ENCODE measurements around the gene TCP11L1.
"Not testable (repeated sequence)": the region's sequence is repeated elsewhere in the genome, so short reads cannot be mapped to it uniquely, and the experiment has no call there.

TCP11L1 gene

GRCh38 chr11:33064866-33065265, 25.5 kb downstream of the TCP11L1 start:
- FAIRE-seq (no peak), DNase-seq (ENCODE audit: low spot score) (no peak)

- DNase-seq (ENCODE audit: low spot score) (peak; percentile 54), FAIRE-seq (peak; percentile 56)
These were observed 26.2 kb downstream of the TCP11L1 start for GRCh38 chr11:33065445-33066178.

- FAIRE-seq (no peak), DNase-seq (ENCODE audit: low spot score) (no peak)
These were observed 27.9 kb downstream of the TCP11L1 start for GRCh38 chr11:33067294-33067693.

- no peak for DNase-seq (ENCODE audit: low spot score)
- FAIRE-seq: no peak
These were observed 29.4 kb downstream of the TCP11L1 start for GRCh38 chr11:33068611-33069340.

GRCh38 chr11:33072465-33072864, 33.1 kb downstream of the TCP11L1 start:
- FAIRE-seq: no peak
- DNase-seq (ENCODE audit: low spot score): no peak

GRCh38 chr11:33083918-33084317, 44.5 kb downstream of the TCP11L1 start:
- no peak for FAIRE-seq
- DNase-seq (ENCODE audit: low spot score): no peak

GRCh38 chr11:33086017-33086416, 46.6 kb downstream of the TCP11L1 start:
- FAIRE-seq: no peak
- no peak for DNase-seq (ENCODE audit: low spot score)

GRCh38 chr11:33089776-33090175, 50.4 kb downstream of the TCP11L1 start:
- DNase-seq (ENCODE audit: low spot score) (no peak), FAIRE-seq (no peak)

- DNase-seq (ENCODE audit: low spot score) (no peak), FAIRE-seq (no peak)
These were observed 54.8 kb downstream of the TCP11L1 start for GRCh38 chr11:33094157-33094556.

GRCh38 chr11:33103836-33104235, 64.5 kb downstream of the TCP11L1 start:
- FAIRE-seq: no peak
- DNase-seq (ENCODE audit: low spot score): no peak

GRCh38 chr11:33109294-33109895, 70.0 kb downstream of the TCP11L1 start:
- DNase-seq (ENCODE audit: low spot score): no peak
- FAIRE-seq: no peak

- FAIRE-seq: no peak
These were observed 70.7 kb downstream of the TCP11L1 start for GRCh38 chr11:33110083-33110482.

GRCh38 chr11:33116535-33116934, 77.2 kb downstream of the TCP11L1 start:
- FAIRE-seq (no peak), DNase-seq (ENCODE audit: low spot score) (peak; percentile 6)

More at GRCh38 chr11:33110083-33110482, 70.7 kb downstream of the TCP11L1 start:
- no peak for DNase-seq (ENCODE audit: low spot score)

- not testable (repeated sequence) for DNase-seq (ENCODE audit: low spot score); FAIRE-seq
These were observed 83.3 kb downstream of the TCP11L1 start for GRCh38 chr11:33122696-33123095.
